GM18951 (cell line): Measurements from ENCODE around the gene ZNF142.

Source experiments
- POLR2A ChIP-seq: IDR thresholded peaks from 4 replicates; pipeline ENCODE4 v1.6.1; 2011; ENCODE audit warnings: mild to moderate bottlenecking; ENCODE audit not compliant: insufficient read length, insufficient read depth; ENCODE audit errors: extremely low read depth
- in situ Hi-C: fragments of 300-500 bp; cut with MboI; formaldehyde crosslinking; loops from one replicate; pipeline ENCODE4 v1.12.0; 2022; ENCODE audit warnings: low sequenced_read_pairs, mixed read lengths, inconsistent platforms; ENCODE audit not compliant: unreplicated experiment

ZNF142 gene

GRCh38 chr2:218635719-218636118 is 23.7 kb downstream of the ZNF142 start:
- in situ Hi-C loops: no loop called here
- TF ChIP-seq POLR2A: no peak

- in situ Hi-C loops: no loop called here
- TF ChIP-seq POLR2A: no peak
These were observed 27.6 kb downstream of the ZNF142 start for GRCh38 chr2:218631837-218632236.

DNA sequence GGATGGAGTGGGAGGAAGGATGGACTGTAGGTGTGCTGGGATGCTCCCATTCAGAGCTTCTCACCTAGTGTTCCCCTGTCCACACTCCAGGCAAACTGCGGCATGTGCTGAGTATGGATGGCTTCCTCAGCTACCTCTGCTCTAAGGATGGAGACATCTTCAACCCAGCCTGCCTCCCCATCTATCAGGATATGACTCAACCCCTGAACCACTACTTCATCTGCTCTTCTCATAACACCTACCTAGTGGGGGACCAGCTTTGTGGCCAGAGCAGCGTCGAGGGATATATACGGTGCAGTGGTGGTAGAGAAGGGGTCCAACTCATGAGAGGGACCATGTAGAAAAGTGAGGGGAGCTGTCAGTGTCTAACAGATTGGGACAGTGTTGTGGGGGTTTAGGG is 31.5 kb downstream of the ZNF142 start:
- no peak for TF ChIP-seq POLR2A
- in situ Hi-C loops: no loop called here

DNA sequence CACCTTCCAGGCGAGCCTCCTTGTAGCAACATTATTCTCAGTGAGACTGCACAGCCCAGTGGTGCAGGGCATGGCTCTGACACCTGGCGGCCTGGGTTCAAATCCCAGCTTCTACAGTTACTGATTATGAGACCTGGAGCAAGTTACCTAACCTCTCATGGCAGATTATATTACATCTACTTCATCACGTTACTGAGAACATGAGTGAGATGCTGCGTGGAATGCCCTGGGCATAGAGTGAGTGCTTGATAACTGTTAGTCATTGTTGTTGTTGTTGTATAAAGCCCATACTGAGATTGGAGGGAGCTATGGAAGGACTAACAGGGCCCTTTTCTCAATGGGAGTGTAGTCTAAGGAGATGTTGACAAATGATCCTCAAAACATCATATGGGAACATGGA is 33.1 kb downstream of the ZNF142 start:
- no peak for TF ChIP-seq POLR2A
- in situ Hi-C loops: no loop called here

DNA sequence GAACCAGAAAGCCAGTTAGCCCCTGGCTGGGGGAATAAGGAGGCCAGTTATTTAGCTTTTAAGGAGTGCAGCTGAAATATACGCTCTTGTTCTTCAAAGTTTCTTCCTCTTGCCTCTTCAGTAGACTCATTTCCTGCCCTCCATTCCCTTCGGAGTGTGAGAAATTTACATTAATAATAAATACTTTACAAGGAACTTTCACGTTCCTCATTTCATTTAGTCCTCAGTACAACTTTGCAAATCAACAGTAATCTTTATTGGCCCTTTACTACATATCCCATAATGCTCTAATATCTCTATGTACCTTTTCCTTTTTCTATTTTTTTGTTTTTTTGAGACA is 36.1 kb downstream of the ZNF142 start:
- in situ Hi-C loops: no loop called here
- no peak for TF ChIP-seq POLR2A

DNA sequence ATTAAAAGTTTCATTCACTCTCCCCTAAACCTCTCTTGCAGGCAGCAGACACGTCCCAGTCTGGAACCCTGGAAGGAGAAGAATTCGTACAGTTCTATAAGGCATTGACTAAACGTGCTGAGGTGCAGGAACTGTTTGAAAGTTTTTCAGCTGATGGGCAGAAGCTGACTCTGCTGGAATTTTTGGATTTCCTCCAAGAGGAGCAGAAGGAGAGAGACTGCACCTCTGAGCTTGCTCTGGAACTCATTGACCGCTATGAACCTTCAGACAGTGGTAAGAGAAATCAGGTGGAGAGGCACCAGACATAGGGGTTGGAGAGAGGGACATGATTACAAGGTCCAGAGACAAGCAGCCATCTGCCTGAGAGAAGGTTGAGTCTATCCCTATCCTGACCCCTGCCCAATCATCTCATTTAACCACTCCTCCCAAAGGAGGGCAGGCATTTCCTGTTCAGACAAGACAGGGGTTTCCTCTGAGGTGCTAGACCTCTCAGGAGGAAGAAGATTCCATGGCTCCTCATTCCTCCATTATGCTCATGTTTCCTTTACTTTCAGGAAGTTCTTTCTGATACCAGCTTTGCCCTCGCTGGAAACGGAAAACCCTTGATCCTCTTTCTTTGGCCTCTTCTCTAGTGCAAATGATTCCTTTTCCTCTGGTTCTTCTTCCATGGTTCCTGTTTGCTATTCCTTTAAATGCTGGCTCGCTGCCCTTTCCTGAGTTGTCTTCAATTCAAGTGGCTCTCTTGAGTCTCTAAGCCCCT is 36.6 kb downstream of the ZNF142 start:
- in situ Hi-C loops: no loop called here
- TF ChIP-seq POLR2A: no peak

- in situ Hi-C loops: no loop called here
- TF ChIP-seq POLR2A: no peak
These were observed 38.4 kb downstream of the ZNF142 start for GRCh38 chr2:218621007-218621406.

GRCh38 chr2:218618102-218618860 is 41.1 kb downstream of the ZNF142 start:
- in situ Hi-C loops: no loop called here
- no peak for TF ChIP-seq POLR2A

GRCh38 chr2:218615868-218616315 is 43.5 kb downstream of the ZNF142 start:
- no peak for TF ChIP-seq POLR2A
- in situ Hi-C loops: no loop called here

GRCh38 chr2:218607436-218608115 is 51.8 kb downstream of the ZNF142 start, which contains the start of gene PLCD4:
TSS of gene PLCD4 (plus strand) at chr2:218607899. CDS start at chr2:218615740, 7,841 bp downstream.
- TF ChIP-seq POLR2A: no peak
- in situ Hi-C loops: no loop called here

- TF ChIP-seq POLR2A: no peak
- in situ Hi-C loops: no loop called here
These were observed 54.0 kb downstream of the ZNF142 start for GRCh38 chr2:218605432-218605831.
